HG03103 (cell line): ENCODE data around the gene RAD21L1.
"Not testable (repeated sequence)": the region's sequence is repeated elsewhere in the genome, so short reads cannot be mapped to it uniquely, and the experiment has no call there.

ENCODE experiments used
- ATAC-seq: cut with Tn5 transposase; IDR thresholded peaks from one replicate; pipeline ENCODE4 v1.9.1; 2021; ENCODE audit warnings: low read depth; ENCODE audit not compliant: unreplicated experiment

The RAD21L1 gene

DNA sequence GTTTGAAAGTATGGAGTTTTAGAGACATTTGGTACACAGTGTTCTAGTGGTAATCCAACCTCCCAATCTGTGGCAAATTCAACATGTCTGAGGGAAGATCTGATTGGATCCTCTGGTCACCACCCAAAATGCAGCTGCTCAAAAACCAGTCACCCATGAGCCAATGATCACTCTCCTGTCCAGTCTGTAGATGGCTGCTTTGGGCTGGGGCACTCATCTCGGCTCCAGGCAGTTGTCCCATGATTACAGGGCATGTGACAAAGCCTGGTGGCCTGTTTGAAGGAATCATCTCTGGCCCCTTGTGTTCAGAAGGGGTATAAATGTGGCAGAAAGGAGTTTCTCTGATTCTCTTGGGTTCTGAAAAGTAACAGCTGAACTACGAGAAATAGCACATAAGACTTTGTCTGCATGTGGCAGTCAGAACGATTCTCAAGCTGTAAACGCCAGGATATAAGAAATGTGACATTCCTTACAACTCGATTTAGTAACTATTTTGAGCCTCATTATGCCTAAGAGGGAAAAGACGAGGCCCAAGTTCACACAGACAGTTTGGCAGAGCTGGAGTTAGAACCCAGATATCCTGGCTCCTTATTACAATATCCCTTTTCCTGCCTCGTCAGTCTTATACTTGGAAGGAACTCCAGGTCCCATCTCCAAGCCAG is 26.5 kb upstream of the RAD21L1 start:
- no peak for ATAC-seq

DNA sequence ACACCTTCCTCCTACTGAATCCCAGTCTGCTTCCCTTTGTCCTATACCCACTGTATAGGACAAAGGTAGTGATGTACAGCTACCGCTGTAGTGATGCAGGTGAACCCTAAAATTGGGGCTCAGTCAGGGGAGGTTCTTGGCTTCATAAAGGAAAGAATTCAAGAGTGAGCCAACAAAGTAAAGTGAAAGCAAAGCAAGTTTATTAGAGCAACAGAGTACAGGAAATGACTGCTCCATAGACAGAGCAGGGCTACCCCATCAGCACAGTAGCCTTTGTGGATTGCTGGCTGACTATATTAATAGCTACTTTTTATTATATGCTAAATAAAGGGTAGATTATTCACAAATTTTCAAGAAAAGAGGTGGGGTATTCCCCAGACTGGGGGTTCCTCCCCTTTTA is 25.9 kb upstream of the RAD21L1 start:
- ATAC-seq, result no peak

DNA sequence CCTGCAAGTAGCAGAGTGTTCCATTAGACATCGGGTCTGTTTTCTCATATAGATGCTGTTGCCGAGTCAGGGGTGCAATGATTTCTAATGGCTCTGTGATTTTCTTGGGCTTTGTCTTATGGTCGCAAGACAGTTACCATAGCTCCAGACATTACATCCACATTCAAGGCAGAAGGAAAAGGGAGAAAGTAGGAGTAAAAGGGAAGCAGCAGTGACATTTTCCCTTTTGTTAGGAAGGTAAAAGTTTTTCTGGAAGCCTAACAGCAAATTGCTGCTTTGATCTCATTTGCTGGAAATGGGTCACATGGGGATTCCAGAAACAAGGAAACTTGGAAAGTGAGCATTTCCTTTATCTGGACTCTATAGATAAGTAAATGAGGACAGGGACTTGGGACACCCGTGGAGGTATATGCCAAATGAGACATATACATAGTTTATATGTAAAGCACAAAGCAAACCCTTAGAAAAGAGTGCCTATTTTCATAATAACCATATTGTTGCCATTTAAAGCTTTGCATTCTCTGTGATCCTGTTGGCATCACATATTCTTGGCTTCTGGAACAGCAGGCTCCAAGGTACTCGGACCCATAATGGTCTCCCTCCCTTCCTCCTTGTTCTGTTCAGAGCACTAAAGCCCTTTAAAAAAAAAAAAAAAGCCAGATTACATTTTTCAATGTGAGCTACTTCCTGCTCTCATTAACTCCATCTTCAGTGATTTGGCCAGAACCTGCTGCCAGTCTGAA is 22.9 kb upstream of the RAD21L1 start, which contains the start of gene C20orf202:
Gene C20orf202, plus strand, starts transcription at position 693 of the 743 bp plus-strand sequence. CDS start 132 bp downstream, outside the sequence.
- ATAC-seq, result no peak

DNA sequence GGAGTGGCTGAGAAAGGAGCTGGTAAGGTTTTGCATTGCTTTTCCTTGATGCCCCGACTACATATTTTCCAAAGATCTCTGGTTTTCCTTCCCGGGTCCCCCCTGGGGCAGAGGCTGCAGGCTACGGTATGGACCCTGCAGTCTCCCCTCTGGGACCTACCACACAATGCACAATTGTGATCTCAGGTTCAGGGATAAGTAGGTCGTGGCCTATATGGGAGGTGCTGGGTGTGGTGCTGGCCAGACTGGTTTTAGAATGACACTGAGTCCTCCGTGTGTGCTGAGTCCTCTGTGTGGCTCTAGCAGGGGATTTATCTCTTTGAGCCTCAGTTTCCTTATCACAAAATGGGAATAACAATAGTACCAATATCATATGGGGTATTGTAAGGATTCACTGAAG is 22.2 kb upstream of the RAD21L1 start:
- no peak for ATAC-seq

DNA sequence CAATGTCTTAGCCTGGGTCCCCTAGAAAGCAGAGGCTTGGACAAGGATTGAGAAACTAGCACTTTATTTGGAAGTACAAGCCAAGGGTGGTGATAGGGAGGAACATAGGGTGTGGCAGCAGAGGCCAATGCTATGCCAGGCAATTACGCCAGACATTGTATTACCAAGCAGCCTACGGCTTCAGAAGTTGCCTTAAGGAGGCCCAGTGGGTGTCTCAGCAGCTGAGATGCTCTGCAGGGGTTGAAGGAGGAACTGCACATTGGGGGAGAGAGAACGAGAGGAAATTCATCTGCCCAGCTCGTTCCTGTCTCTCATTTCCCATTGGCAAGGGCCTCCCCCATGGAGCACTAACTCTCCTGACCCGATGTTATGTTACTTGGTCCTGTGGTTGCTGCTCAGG is 21.7 kb upstream of the RAD21L1 start:
- ATAC-seq, result no peak

DNA sequence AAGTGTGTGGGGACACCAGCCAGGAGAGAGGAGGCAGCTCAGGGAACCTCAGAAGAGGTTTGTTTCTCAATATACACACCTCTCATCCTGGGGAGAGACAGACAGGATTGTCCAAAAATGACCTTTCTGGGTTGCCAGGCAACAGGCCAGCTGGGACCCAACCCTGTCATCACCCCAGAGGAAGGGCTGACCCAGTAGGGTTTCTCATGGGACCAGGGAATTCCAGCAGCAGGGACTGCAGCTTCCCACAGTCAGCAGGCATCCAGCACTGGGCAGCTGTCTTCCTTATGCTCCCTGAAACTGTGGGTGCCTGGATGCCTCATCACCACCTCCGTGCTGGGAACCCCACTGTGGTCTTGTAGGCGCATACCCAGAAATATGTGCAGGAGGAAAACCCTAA is 21.3 kb upstream of the RAD21L1 start:
- no peak for ATAC-seq

DNA sequence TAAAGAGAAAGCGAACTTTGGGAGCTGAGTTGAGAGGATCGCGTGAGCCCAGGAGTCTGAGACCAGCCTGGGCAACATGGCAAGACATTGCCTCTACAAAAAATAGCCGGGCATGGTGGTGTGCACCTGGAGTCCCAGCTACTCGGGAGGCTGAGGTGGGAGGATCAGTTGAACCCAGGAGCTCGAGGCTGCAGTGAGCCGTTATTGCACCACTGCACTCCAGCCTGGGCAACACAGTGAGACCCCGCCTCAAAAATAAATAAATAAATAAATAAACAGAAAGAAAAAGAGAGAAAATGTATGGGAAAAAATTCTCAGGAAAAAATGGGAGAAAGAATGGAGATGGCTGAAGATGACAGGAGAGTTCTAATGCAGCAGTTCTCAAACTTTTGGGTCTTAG is 20.0 kb upstream of the RAD21L1 start:
- no peak for ATAC-seq

DNA sequence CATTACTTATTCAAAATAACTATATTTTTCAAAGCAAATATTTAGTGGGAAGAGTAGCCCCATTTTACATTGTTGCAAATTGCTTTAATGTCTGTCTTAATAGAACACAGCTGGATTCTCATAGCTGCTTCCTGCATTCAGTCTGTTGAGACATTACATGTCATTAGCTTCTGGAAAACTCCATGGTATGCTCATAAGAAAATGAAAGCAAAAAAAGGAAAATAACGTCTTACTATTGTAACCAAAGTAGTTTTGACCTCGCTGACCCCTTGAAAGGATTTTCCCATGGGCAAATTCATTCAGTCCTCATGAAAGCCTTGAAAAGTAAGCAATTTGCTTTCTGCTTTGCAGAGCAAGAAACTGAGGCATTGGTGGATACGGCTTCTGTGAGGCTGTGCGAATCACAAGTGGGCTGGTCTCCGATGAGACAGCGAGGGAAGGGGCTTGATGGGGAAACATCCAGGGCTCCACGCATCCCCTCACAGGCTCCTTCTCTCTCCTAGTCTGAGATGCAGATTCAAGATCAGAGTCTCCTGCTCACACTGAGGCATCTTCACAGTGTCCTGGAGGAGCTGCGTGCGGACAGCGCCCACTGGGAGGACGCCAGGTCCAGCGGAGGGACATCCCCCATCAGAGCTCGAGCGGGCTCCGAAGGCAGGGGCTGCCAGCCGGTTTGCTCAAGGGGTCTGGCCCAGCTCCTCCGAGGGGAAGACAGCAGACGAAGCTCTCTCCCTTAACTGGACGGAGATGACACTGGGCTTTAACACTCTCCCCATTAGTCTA is 19.3 kb upstream of the RAD21L1 start:
- no peak for ATAC-seq

DNA sequence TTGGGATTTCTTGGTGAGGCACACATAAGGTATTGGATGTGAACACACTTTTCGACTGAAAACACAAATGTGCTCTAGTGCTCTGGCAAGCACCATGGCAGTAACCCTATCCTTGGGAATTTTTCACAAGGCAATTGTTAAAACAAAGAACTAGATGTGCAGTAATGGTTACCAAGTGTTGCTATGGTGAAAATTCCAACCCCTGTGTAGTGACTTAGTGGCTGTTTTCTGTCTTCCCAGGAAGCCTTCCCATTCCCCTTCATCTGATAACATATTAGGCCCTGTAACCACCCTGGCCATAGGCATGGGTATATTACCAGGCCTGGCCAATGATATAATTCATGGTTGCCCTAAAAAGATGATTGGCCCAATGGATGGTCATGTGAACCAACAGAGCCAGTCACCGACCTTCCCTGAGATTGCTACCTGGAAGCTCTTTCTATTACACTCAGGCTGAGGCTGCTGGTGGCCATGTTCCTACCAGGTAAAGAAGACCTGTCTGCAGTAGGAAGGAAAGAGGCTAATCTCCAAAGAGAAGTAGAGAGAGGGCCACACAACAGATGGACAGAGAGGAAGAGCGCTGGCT is 18.5 kb upstream of the RAD21L1 start:
- ATAC-seq, result no peak

DNA sequence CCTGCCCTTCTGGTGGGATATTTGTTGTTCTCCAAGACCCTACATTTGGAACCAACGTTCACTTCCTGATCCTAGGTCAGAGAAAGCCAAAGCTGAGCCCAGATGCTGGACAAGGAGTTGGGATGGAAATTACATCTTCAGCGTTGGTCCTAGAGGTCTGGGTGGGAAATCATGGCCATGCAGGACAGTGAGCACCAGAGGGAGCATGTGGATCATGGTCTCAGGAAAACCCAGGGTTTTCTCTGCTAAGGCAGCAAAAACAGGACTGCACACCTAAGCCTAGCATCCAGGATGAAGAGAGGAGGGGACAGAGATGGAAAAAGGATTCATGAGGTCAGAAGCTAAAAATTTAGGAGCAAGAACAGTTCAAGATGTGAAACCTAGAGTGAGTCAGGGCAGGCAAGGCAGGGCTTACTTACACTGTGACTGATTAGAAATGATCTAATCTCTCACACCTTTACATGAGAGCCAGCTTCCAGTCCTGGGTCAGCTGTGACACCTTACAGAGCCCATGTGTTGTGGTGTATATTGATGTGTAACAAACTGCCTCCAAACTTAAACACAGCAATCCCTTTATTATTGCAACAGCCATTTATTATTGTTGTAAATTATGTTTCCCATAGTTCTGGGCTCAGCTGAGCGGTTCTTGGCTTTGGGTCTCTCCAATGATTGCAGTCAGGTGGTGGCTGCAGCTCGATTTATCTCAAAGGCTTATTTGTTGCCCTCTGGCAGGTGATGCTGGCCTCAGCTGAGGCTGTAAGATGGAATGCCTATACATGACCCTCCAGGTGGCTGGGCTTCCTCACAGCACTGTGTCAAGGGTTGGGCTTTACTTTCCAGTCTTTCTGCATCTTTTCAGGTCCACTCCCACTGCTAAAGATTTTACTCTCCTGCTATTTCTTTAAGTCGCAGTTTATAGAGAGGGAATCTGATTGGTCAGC is 16.1 kb upstream of the RAD21L1 start:
- ATAC-seq, result no peak

DNA sequence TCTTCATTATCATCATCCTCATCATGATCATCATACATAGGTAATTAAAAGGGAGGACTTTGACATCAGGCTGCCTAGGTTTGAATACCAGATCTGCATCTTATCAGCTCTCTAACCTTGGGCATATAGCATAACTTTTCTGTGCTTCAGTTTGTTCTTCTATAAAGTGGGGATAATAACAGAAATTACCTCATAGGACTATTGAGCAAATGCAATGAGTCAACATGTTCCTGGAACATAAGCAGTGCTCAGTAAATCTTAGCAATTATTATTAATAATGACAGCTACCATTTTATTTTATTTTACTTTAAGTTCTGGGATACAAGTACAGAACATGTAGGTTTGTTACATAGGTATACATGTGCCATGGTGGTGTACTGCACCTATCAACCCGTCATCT is 15.3 kb upstream of the RAD21L1 start:
- no peak for ATAC-seq

DNA sequence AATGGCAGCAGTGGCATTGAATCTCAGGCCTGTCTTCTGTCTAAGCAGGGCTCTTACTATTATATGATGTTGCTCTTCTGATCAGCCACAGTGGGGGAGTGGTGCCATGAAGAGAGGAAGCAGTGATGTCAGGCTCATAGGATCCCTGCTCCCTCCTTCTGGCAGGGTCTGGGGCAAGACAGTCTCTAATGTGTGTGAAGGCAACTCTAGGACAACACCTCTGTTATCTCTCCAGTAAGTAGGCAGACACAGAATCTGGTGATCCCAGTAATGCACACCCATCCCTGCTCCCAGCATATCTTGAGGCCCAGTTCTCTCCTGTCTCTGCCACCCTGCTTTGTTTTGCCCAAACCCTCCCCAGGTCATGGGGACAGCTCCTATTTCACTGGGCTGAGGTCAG is 13.8 kb upstream of the RAD21L1 start:
- no peak for ATAC-seq

DNA sequence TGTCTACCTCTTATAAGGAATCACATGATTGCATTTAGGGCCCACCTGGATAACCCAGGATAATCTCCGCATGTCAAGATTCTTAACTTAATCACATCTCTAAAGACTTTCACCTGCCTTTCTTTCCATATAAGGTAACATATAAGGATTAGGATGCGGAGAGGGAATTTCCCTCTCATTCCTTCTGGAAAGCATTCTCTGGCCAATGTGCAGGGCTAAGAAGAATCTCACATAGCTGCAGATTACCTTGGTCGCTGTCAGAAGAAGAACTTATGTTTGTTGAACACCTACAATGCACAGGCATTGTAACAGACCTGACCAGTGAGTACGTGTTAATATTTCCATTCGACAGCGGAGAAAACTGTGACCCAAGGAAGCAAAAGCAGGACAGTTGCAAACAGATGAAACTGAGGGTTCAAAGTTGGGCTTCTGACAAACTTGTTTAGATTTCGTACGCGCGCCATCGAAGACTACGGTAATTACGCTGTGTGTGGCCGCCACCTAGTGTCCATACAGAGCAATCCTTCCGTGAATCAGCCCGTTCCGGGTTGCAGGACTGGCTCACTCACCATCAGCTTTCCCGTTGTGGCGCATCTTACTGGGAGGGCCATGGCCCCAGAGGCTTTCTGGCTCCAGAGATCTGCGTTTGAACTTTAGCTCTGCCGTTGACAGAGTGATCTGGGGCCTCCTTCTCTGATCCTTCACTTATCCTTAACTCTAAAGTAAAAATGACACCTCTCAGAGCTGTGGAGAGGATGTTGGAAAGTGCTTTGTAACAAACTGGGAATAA is 13.0 kb upstream of the RAD21L1 start:
- peak; percentile 74 for ATAC-seq

DNA sequence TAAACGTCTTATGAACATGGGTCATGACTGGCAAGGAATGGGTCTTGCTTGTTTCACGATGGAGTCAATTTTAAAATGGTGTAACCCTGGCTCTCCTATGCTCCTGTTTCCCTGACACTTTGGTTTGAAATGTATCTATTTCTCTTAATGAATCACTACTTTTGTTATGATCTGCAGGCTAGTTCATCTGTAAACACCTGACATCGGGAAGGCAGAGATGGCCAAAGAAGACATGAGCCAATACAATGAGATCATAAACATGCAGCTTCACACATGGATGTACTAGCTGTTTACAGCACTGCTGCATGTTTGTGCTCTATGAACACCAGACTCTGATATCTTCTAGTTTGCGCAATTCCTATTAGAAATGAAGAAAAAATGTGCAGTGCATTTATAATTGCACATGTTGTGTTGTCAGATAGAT is 11.0 kb upstream of the RAD21L1 start:
- ATAC-seq, result no peak

DNA sequence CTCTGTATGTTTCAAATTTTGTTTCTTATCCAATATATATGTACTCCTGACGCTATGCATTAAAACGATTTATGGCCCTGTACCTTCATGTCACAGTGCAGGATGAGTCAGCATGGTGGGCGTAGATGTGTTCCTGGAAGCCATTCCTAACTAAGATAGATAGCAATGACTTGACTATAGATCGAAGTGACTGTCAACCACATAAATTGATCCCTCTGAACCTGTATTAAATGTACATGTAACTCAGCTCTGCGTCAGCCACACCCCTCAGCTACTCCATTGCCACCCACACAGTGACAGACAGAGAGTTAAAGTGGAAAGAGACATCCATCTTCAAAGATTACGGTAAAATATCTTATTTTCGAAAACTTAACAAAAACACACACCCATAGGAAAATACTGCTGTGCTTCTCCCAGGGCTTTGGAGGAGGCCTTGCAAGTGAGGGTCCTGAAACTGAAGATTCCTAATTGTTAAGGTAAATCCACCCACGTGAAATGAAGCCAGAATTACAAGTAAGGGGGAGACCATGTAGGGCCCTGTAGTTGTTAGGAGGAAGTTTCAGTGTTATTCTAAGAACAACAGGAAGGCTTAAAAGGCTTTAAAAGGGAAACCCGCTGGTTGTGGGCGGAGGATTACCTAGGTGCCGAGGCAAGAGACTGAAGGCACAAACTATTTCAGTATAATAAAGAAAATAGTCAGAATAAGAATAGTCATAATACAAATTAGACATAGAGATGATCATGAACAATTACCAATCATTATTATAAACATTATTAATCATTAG is 10.3 kb upstream of the RAD21L1 start:
- no peak for ATAC-seq

DNA sequence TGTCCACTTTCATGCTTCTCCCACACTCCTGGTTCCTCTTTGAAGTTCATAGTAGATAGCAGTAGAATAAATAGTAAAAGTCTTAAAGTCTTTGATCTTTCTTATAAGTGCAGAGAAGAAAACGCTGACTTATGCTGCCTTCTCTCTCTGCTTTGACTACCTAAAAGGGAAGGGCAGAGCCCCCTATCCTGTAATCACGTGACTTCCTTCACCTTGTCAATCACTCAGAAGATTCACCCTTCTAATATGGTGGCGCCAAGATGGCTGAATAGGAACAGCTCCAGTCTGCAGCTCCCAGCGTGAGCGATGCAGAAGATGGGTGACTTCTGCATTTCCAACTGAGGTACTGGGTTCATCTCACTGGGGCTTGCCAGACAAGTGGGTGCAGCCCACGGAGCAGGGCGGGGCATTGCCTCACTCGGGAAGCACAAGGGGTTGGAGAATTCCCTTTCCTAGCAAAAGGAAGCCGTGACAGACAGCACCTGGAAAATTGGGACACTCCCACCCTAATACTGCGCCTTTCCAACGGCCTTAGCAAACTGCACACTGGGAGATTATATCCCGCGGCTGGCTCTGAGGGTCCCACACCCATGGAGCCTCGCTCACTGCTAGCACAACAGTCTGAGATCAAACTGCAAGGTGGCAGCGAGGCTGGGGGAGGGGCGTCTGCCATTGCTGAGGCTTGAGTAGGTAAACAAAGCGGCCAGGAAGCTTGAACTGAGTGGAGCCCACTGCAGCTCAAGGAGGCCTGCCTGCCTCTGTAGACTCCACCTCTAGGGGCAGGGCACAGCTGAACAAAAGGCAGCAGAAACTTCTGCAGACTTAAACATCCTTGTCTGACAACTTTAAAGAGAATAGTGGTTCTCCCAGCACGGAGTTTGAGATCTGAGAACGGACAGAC is 9.1 kb upstream of the RAD21L1 start:
- ATAC-seq, result not testable (repeated sequence)

DNA sequence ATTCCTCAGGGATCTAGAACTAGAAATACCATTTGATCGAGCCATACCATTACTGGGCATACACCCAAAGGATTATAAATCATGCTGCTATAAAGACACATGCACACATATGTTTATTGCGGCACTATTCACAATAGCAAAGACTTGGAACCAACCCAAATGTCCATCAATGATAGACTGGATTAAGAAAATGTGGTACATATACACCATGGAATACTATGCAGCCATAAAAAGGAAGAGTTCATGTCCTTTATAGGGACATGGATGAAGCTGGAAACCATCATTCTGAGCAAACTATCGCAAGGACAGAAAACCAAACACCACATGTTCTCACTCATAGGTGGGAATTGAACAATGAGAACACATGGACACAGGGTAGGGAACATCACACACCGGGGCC is 3.1 kb upstream of the RAD21L1 start:
- not testable (repeated sequence) for ATAC-seq
